ENCODE measurements around the gene KLHL29. TPM values are rescaled to one million over a fixed set of nuclear protein-coding genes. Genes with fewer than 3 reads are reported as not detected.

KLHL29 gene
- total RNA-seq, 3 donors from 2014 or later (not counting 1 experiment from before 2014, with no cell fraction given): 0.24 to 0.43 (median 0.33) TPM

DNA sequence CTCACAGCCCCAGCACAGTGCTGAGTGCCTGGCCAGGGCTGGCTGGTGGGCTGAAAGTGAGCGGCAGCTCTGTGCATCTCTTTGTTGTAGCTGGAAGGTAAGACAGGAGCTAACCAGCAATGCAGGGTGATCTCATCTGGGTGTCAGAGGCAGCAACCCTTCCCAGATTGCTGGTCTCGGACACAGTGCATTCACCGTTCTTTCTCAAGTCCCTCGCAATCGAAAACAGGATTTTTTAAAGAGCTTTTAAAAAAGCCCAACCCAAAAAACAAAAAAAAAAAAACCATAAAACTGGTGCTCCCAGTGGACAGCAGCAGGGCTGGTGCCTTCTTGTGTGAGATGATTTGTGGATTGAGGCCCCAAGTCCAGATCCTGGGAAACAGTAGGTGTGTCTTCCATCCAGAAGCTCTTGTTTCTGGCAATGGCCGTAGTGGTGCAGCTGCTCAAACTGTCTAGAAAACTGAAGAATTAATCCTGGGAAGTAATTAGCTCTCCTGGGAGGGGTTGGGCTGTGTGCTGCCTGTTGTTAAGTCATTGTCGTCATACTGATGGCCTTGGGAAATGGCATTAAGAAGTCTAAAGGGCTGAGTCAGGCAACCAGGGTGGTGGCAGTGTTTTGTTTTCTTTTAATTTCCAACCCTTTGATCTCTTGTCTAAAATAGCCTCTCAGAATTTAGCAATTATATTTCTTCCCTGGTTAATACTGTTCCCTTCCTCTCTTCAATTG is 156.7 kb downstream of the KLHL29 start:
- 90% methylated on average over 4 of the region's 7 CpGs for WGBS (ENCODE audit: insufficient coverage)
- Histone ChIP-seq H3K27ac (ENCODE audit: low read length) (no peak overlapping the region), H3K4me3 (ENCODE audit: low read length) (no peak overlapping the region), H3K36me3 (ENCODE audit: control insufficient read depth, insufficient read depth, low read length) (no peaks in the 10 kb centered on the region), H3K9me3 (ENCODE audit: control insufficient read depth, insufficient read depth, low read length) (no peaks in the 10 kb centered on the region), H3K27me3 (ENCODE audit: control insufficient read depth, insufficient read depth, low read length) (no peaks in the 10 kb centered on the region), H3K4me1 (ENCODE audit: control insufficient read depth, insufficient read depth, low read length) (no peaks in the 10 kb centered on the region)
- no peaks in the 10 kb centered on the region for H3K4me1 Mint-ChIP-seq
- DNase-seq (no peak), ATAC-seq (no peak)
- H3K36me3 Mint-ChIP-seq: no peaks in the 10 kb centered on the region
- no peaks in the 10 kb centered on the region for H3K9me3 Mint-ChIP-seq
- intact Hi-C loops (cut with micrococcal nuclease): no loop called here
- no peak overlapping the region for H3K4me3 Mint-ChIP-seq
- no peak for TF ChIP-seq CTCF (IDR thresholded peaks at IDR 0.05)
- H3K27ac Mint-ChIP-seq: no peak overlapping the region
- H3K27me3 Mint-ChIP-seq (ENCODE audit: low read depth in 2 of 2): peaks cover 0 to 12% of the 10 kb centered on the region in 2 donors

DNA sequence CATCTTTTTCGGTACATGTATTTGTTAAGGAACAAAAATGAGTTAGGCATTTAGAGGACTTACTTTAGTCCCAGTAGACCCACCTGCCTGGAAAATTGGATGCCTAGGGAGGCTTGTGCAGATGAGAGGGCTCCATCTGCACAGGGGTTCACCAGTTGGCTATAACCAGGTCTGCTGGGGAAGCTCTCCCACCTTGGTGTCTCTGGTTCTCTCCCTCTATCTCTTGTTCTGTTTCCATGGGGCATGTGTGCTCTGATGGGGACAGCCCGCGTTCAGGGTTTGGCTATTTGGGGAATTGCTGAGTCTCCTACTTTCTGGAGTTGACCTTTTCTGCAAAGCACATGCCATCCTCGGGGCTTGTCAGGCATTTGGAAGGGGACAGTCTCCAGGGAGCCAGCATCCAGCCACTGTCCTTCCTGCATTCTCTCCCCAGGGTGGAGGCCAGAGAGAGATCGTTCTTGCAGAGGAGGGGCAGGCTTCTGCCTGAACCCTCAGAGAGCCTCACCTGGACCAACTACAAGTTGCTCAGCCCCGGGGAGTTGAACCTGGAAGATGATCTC is 157.3 kb downstream of the KLHL29 start:
- Histone ChIP-seq H3K36me3 (ENCODE audit: control insufficient read depth, insufficient read depth, low read length) (no peaks in the 10 kb centered on the region), H3K9me3 (ENCODE audit: control insufficient read depth, insufficient read depth, low read length) (no peaks in the 10 kb centered on the region), H3K27me3 (ENCODE audit: control insufficient read depth, insufficient read depth, low read length) (no peaks in the 10 kb centered on the region), H3K4me3 (ENCODE audit: low read length) (no peak overlapping the region), H3K27ac (ENCODE audit: low read length) (no peak overlapping the region), H3K4me1 (ENCODE audit: control insufficient read depth, insufficient read depth, low read length) (no peaks in the 10 kb centered on the region)
- Mint-ChIP-seq H3K9me3 (no peaks in the 10 kb centered on the region), H3K27me3 (ENCODE audit: low read depth in 2 of 2) (peaks cover 0 to 12% of the 10 kb centered on the region in 2 donors), H3K4me1 (no peaks in the 10 kb centered on the region), H3K36me3 (no peaks in the 10 kb centered on the region), H3K4me3 (no peak overlapping the region), H3K27ac (no peak overlapping the region)
- DNase-seq (no peak), ATAC-seq (no peak)
- 85% methylated on average over 6 of the region's 6 CpGs for WGBS (ENCODE audit: insufficient coverage)
- intact Hi-C loops (cut with micrococcal nuclease): no loop called here
- no peak for TF ChIP-seq CTCF (IDR thresholded peaks at IDR 0.05)

DNA sequence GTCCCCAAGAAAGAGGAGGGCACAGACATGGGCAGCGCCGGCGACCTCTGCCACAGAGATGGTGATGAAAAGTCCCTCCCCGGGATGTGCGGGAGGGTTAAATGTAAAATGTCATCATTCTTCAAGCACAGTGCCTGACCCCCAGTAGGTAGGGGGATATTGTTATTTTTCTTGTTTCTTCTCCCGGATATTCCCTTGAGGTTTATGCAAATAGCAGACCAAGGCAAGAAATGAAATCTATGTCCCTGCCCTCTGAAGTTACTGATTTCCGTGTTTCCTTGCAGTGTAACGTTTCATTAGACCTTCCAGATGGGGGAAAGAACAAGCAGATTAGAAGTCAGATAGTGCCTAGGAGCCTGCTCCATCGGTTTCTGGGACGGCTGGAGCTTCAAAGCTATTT is 158.3 kb downstream of the KLHL29 start:
- no peak overlapping the region for H3K4me3 ChIP-seq (ENCODE audit: low read length)
- H3K27ac ChIP-seq (ENCODE audit: low read length): no peak overlapping the region
- intact Hi-C loops (cut with micrococcal nuclease): no loop called here
- no peak for TF ChIP-seq CTCF (IDR thresholded peaks at IDR 0.05)
- no peak for DNase-seq
- no peak overlapping the region for H3K4me3 Mint-ChIP-seq
- 88% methylated on average over 10 of the region's 10 CpGs for WGBS (ENCODE audit: insufficient coverage)
- no peak for ATAC-seq
- no peaks in the 10 kb centered on the region for H3K4me1 Mint-ChIP-seq
- H3K36me3 Mint-ChIP-seq: no peaks in the 10 kb centered on the region
- H3K36me3 ChIP-seq (ENCODE audit: control insufficient read depth, insufficient read depth, low read length): no peaks in the 10 kb centered on the region
- peaks cover 0 to 12% of the 10 kb centered on the region in 2 donors for H3K27me3 Mint-ChIP-seq (ENCODE audit: low read depth in 2 of 2)
- H3K9me3 ChIP-seq (ENCODE audit: control insufficient read depth, insufficient read depth, low read length): no peaks in the 10 kb centered on the region
- H3K27ac Mint-ChIP-seq: no peak overlapping the region
- H3K9me3 Mint-ChIP-seq: no peaks in the 10 kb centered on the region
- H3K4me1 ChIP-seq (ENCODE audit: control insufficient read depth, insufficient read depth, low read length): no peaks in the 10 kb centered on the region
- no peaks in the 10 kb centered on the region for H3K27me3 ChIP-seq (ENCODE audit: control insufficient read depth, insufficient read depth, low read length)
